A549 (cell line): ENCODE measurements around the gene ZBED3. TPM values are rescaled to one million over a fixed set of nuclear protein-coding genes. Genes with fewer than 3 reads are reported as not detected.

Source experiments
- ATAC-seq, 2 experiments: fragments of 200-7000 bp in 1 of 2; fragments of >200 bp in 1 of 2; cut with Nextera tagmentation in 1 of 2; cut with Tn5 transposase in 1 of 2; 3 replicates each; pipeline versions ENCODE4 v1.8.0 to v1.9.1; 2018 to 2020; ENCODE audit warnings: mild to moderate bottlenecking in 1 of 2, moderate library complexity in 1 of 2
- CTCF ChIA-PET: fragments of 300-600 bp; sonication (Branson Sonifier 250); formaldehyde crosslinking; extraction: SDS; loops from one replicate; lab custom pipeline; 2021; ENCODE audit warnings: antibody characterized with exemption, inconsistent platforms; lab: Yijun Ruan, JAX
- POLR2A ChIA-PET: fragments of 350-600 bp; formaldehyde crosslinking; extraction: SDS; loops from one replicate; lab custom pipeline; 2021; ENCODE audit warnings: antibody characterized with exemption, inconsistent platforms; lab: Yijun Ruan, JAX
- DNase-seq, 2 experiments: peaks; one replicate each; pipeline versions ENCODE4 v3.0.0 to v3.0.0-alpha.2; 2011 to 2016; ENCODE audit warnings: low read depth in 1 of 2, low spot score in 1 of 2
- FAIRE-seq: peaks from 2 replicates; lab custom pipeline; 2011; peaks lifted over from hg19 to GRCh38; lab: Jason Lieb, UNC
- H3K27ac ChIP-seq, 2 experiments: fragments of >200 bp; sonication (Bioruptor Twin); formaldehyde crosslinking; 3 replicates each; pipeline ENCODE4 v1.5.1; 2016 to 2017
- H3K4me1 ChIP-seq: fragments of >200 bp; sonication (Bioruptor Twin); formaldehyde crosslinking; 3 replicates; pipeline ENCODE4 v1.6.1; 2016
- H3K4me2 ChIP-seq: fragments of >200 bp; sonication (Bioruptor Twin); formaldehyde crosslinking; 3 replicates; pipeline ENCODE4 v1.6.1; 2016
- H3K4me3 ChIP-seq: fragments of >200 bp; sonication (Bioruptor Twin); formaldehyde crosslinking; 3 replicates; pipeline ENCODE4 v1.5.1; 2016
- H3K9me3 ChIP-seq: fragments of >200 bp; sonication (Bioruptor Twin); formaldehyde crosslinking; 3 replicates; pipeline ENCODE4 v1.6.1; 2016
- ATOH8 ChIP-seq: fragments of 250-450 bp; sonication (Bioruptor Pico); IDR thresholded peaks from 2 replicates; pipeline ENCODE4 v1.5.0; 2020; ENCODE audit warnings: low read depth, mild to moderate bottlenecking, moderate library complexity
- BCL3 ChIP-seq: fragments of >200 bp; sonication (Bioruptor Twin); formaldehyde crosslinking; IDR thresholded peaks from 3 replicates; pipeline ENCODE4 v1.6.1; 2016
- CBX2 ChIP-seq: fragments of 200-600 bp; sonication (generic); IDR thresholded peaks from 2 replicates; pipeline ENCODE4 v1.6.1; 2016; ENCODE audit warnings: low read depth, mild to moderate bottlenecking, borderline replicate concordance
- CEBPB ChIP-seq, 2 experiments: fragments of >200 bp in 1 of 2; sonication (Bioruptor Twin) in 1 of 2; formaldehyde crosslinking in 1 of 2; IDR thresholded peaks; 2 replicates each; pipeline ENCODE4 v1.6.1; 2012 to 2016
- CHD2 ChIP-seq: fragments of 150-350 bp; IDR thresholded peaks from 2 replicates; pipeline ENCODE4 v1.6.1; 2014; ENCODE audit warnings: low read length; ENCODE audit not compliant: partially characterized antibody
- CHD4 ChIP-seq: fragments of 200-600 bp; sonication (generic); IDR thresholded peaks from 2 replicates; pipeline ENCODE4 v1.6.1; 2016; ENCODE audit warnings: antibody characterized with exemption, mild to moderate bottlenecking, borderline replicate concordance
- EHF ChIP-seq: fragments of 250-450 bp; sonication (Bioruptor Pico); IDR thresholded peaks from 2 replicates; pipeline ENCODE4 v1.5.0; 2020; ENCODE audit warnings: mild to moderate bottlenecking
- EHMT2 ChIP-seq: fragments of 200-600 bp; sonication (generic); IDR thresholded peaks from 2 replicates; pipeline ENCODE4 v1.6.1; 2016; ENCODE audit warnings: antibody characterized with exemption, low read depth, mild to moderate bottlenecking, moderate library complexity
- ESRRA ChIP-seq: fragments of 150-350 bp; IDR thresholded peaks from 2 replicates; pipeline ENCODE4 v1.6.1; 2014; ENCODE audit warnings: mild to moderate bottlenecking, low read length, borderline replicate concordance
- FOSB ChIP-seq: fragments of 250-450 bp; sonication (Bioruptor Pico); IDR thresholded peaks from 2 replicates; pipeline ENCODE4 v1.5.0; 2020; ENCODE audit warnings: mild to moderate bottlenecking, moderate library complexity
- GATA3 ChIP-seq: IDR thresholded peaks from 2 replicates; pipeline ENCODE4 v1.6.1; 2012; ENCODE audit warnings: borderline replicate concordance
- HES2 ChIP-seq: fragments of >200 bp; sonication (Bioruptor Twin); formaldehyde crosslinking; IDR thresholded peaks from 2 replicates; pipeline ENCODE4 v1.6.1; 2016
- HEYL ChIP-seq: fragments of 250-450 bp; sonication (Bioruptor Pico); IDR thresholded peaks from 2 replicates; pipeline ENCODE4 v1.8.0; 2021; ENCODE audit warnings: mild to moderate bottlenecking, moderate library complexity
- HOXB13 ChIP-seq: fragments of 250-450 bp; sonication (Bioruptor Pico); IDR thresholded peaks from 2 replicates; pipeline ENCODE4 v1.5.0; 2020; ENCODE audit warnings: low read depth, mild to moderate bottlenecking, moderate library complexity
- HOXB5 ChIP-seq: fragments of 250-450 bp; sonication (Bioruptor Pico); IDR thresholded peaks from 2 replicates; pipeline ENCODE4 v1.5.0; 2020; ENCODE audit warnings: mild to moderate bottlenecking, moderate library complexity
- JUN ChIP-seq, 2 experiments: fragments of >200 bp; sonication (Bioruptor Twin); formaldehyde crosslinking; IDR thresholded peaks; 2 replicates in 1 of 2; 3 replicates in 1 of 2; pipeline ENCODE4 v1.6.1; 2016 to 2017
- KDM1A ChIP-seq: fragments of 200-600 bp; sonication (generic); IDR thresholded peaks from 2 replicates; pipeline ENCODE4 v1.6.1; 2016; ENCODE audit warnings: low read depth, mild to moderate bottlenecking
- KDM5A ChIP-seq: fragments of 200-600 bp; sonication (generic); IDR thresholded peaks from 2 replicates; pipeline ENCODE4 v1.6.1; 2016; ENCODE audit warnings: antibody characterized with exemption, mild to moderate bottlenecking
- MAZ ChIP-seq: fragments of 150-350 bp; IDR thresholded peaks from 2 replicates; pipeline ENCODE4 v1.6.1; 2014; ENCODE audit warnings: antibody characterized with exemption, low read depth, low read length, borderline replicate concordance
- NPAS2 ChIP-seq: fragments of 250-450 bp; sonication (Bioruptor Pico); IDR thresholded peaks from 2 replicates; pipeline ENCODE4 v1.8.0; 2022; ENCODE audit warnings: mild to moderate bottlenecking, moderate library complexity, borderline replicate concordance
- PHF8 ChIP-seq: fragments of 200-600 bp; sonication (generic); IDR thresholded peaks from 2 replicates; pipeline ENCODE4 v1.6.1; 2016; ENCODE audit warnings: low read depth, mild to moderate bottlenecking, antibody characterized with exemption, moderate library complexity, borderline replicate concordance
- POLR2A ChIP-seq: IDR thresholded peaks from 2 replicates; pipeline ENCODE4 v1.6.1; 2012; ENCODE audit warnings: mild to moderate bottlenecking, low read length
- REST ChIP-seq: fragments of 200-600 bp; sonication (generic); IDR thresholded peaks from 2 replicates; pipeline ENCODE4 v1.6.1; 2016; ENCODE audit warnings: antibody characterized with exemption, mild to moderate bottlenecking, moderate library complexity
- RFX5 ChIP-seq: fragments of 450-650 bp; IDR thresholded peaks from 2 replicates; pipeline ENCODE4 v1.7.1; 2014; ENCODE audit warnings: antibody characterized with exemption, mild to moderate bottlenecking, moderate library complexity
- RNF2 ChIP-seq: fragments of 200-600 bp; sonication (generic); IDR thresholded peaks from 2 replicates; pipeline ENCODE4 v1.6.1; 2016; ENCODE audit warnings: low read depth, mild to moderate bottlenecking, antibody characterized with exemption, moderate library complexity, borderline replicate concordance
- SMC3 ChIP-seq: fragments of >200 bp; sonication (Bioruptor Twin); formaldehyde crosslinking; IDR thresholded peaks from 3 replicates; pipeline ENCODE4 v1.6.1; 2018; ENCODE audit warnings: inconsistent platforms
- SREBF2 ChIP-seq: fragments of 450-650 bp; IDR thresholded peaks from 2 replicates; pipeline ENCODE4 v1.6.1; 2014; ENCODE audit warnings: mild to moderate bottlenecking, moderate library complexity
- TFCP2L1 ChIP-seq: fragments of 250-450 bp; sonication (Bioruptor Pico); IDR thresholded peaks from 2 replicates; pipeline ENCODE4 v1.5.0; 2021; ENCODE audit warnings: mild to moderate bottlenecking
- TP53 ChIP-seq: fragments of 250-450 bp; sonication (Bioruptor Pico); IDR thresholded peaks from 2 replicates; pipeline ENCODE4 v1.5.0; 2021; ENCODE audit warnings: mild to moderate bottlenecking, moderate library complexity
- ZC3H11A ChIP-seq: fragments of 450-650 bp; IDR thresholded peaks from 2 replicates; pipeline ENCODE4 v1.6.1; 2014; ENCODE audit warnings: antibody characterized with exemption, mild to moderate bottlenecking
- ZFP36 ChIP-seq: fragments of 450-650 bp; IDR thresholded peaks from 2 replicates; pipeline ENCODE4 v1.6.1; 2014; ENCODE audit warnings: borderline replicate concordance; ENCODE audit not compliant: partially characterized antibody
- ZNF302 ChIP-seq: fragments of 250-450 bp; sonication (Bioruptor Pico); IDR thresholded peaks from 2 replicates; pipeline ENCODE4 v1.9.0; 2021; ENCODE audit warnings: inconsistent platforms, mild to moderate bottlenecking, moderate library complexity
- ZSCAN20 ChIP-seq: fragments of 250-450 bp; sonication (Bioruptor Pico); IDR thresholded peaks from 2 replicates; pipeline ENCODE4 v1.8.0; 2022; ENCODE audit warnings: mild to moderate bottlenecking, moderate library complexity
- WGBS: methylation state at CpG from one replicate; pipeline ENCODE4 v1.1.6; 2017; ENCODE audit errors: missing lambda C conversion rate; 5-methylcytosine and 5-hydroxymethylcytosine counted together
- polyA plus RNA-seq, 4 experiments: library from polyadenylated mRNA; depleted of rRNA in 3 of 4; stranded (reverse); fragments of >200 nt; fragmentation: RNase III in 1 of 4; extraction: RNeasy Plus Mini Kit Qiagen cat#74134 plus additional on column Dnase treatment in 1 of 4; gene quantifications; 2 replicates in 3 of 4; 3 replicates in 1 of 4; pipeline ENCODE4 v1.2.3, GENCODE V29; 2011 to 2017

ZBED3 gene
- polyA plus RNA-seq, 2 of the 4 experiments (the other 2 are of a cell fraction) = 4.1 to 10.5 TPM

GRCh38 chr5:77035950-77036349, 51.1 kb downstream of the ZBED3 start:
- DNase-seq (no peak), FAIRE-seq (no peak), ATAC-seq (no peak)
- H3K4me2 ChIP-seq = no peak overlapping the region
- ChIA-PET POLR2A (no interaction called here), CTCF (interaction anchor here (0.5 kb wide), 1 partner anchor 187 kb away, joined by 3 read pairs; no protein-coding TSS in a partner anchor)
- WGBS = 84% methylated on average over 1 of the region's 1 CpG
- H3K4me3 ChIP-seq = no peak overlapping the region
- no peak overlapping the region for H3K27ac ChIP-seq
- no peaks in the 10 kb centered on the region for H3K9me3 ChIP-seq
- H3K4me1 ChIP-seq = peaks cover 11% of the 10 kb centered on the region
- TF ChIP-seq SMC3 (no peak), FOSB (no peak), RNF2 (no peak), HEYL (CRISPR knock-in tag) (no peak), ZNF302 (CRISPR knock-in tag) (no peak), KDM5A (no peak), SREBF2 (no peak), BCL3 (no peak), NPAS2 (CRISPR knock-in tag) (no peak), MAZ (no peak), GATA3 (no peak), CHD4 (no peak), RFX5 (no peak), CBX2 (no peak), JUN (IDR thresholded peaks at IDR 0.05) (no peak)

GRCh38 chr5:77033338-77033737, 53.7 kb downstream of the ZBED3 start:
- ATAC-seq = no peak
- TF ChIP-seq HOXB13 (no peak), TP53 (CRISPR knock-in tag) (no peak), ZFP36 (no peak), CHD2 (no peak), CHD4 (no peak), ATOH8 (CRISPR knock-in tag) (no peak), EHF (CRISPR knock-in tag) (no peak), HOXB5 (no peak), POLR2A (no peak), ESRRA (no peak), ZC3H11A (no peak), CEBPB (IDR thresholded peaks at IDR 0.05) (no peak), RNF2 (no peak), PHF8 (no peak), EHMT2 (no peak), ZSCAN20 (CRISPR knock-in tag) (no peak), KDM1A (no peak), TFCP2L1 (CRISPR knock-in tag) (no peak), REST (no peak), HES2 (no peak)
- H3K4me1 ChIP-seq = peaks cover 11% of the 10 kb centered on the region
- H3K9me3 ChIP-seq = peaks cover 12% of the 10 kb centered on the region
- no peak overlapping the region for H3K4me3 ChIP-seq
- no peak for FAIRE-seq
- ChIA-PET POLR2A (no interaction called here), CTCF (interaction anchor here (1.2 to 1.5 kb wide), 4 partner anchors 17 to 432 kb away, joined by 3 to 8 read pairs (median 4); no protein-coding TSS in a partner anchor)
- no peak overlapping the region for H3K4me2 ChIP-seq
- no peak overlapping the region for H3K27ac ChIP-seq
- DNase-seq = no peak
- WGBS = 87% methylated on average over 5 of the region's 5 CpGs
